ENCODE data around the gene BTBD3.

The BTBD3 gene

DNA sequence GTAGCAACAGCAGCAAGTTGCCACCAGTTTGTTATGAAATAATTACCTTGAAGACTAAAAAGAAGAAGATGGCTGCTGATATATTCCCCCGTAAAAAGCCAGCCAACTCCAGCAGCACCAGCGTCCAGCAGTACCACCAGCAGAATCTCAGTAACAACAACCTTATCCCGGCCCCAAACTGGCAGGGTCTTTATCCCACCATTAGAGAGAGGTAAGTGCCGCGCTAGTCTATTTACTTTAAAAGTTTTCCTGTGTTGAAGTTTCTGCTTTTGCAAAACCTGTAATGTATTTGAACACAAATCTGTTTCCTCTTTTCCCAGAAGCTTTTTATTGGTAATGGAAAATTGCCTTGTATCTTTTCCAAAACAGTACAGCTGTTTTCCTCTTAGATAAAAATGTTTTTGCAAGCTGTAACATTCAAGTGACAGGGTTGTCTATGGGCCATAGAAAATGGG lies 725 bp downstream of the BTBD3 start:
- DNase-seq: no peak

DNA sequence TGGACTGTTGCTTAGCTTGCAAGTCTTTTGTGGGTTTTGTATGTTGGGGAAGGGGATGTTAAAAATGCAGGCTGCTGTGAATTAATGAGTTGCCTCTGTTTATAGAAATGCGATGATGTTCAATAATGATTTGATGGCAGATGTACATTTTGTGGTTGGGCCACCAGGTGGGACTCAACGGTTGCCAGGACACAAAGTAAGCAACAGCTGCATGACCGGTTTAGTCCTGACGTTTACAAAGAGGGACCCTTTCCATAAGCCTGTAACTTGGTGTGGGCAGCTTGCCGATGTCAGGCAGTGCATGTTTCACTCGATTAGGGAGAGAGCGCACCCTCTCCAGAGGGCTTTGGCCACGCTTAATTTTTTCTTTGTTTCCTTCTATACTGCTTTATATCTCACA lies 1.3 kb downstream of the BTBD3 start:
- DNase-seq: no peak

DNA sequence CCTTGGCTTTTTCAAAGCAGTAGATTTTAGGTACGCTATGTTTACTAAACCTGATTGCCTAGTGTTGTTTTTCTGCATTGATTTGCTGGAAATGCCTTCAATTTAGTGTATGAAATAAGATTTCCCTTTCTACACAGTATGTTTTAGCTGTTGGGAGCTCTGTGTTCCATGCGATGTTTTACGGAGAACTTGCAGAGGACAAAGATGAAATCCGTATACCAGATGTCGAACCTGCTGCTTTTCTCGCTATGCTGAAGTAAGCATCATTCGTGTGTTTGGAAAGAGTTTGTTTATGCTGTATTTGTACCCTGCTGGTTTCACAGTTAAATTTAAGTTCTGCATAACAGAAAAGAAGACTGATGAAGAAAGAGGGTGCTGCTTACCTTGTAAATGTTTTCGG lies 1.9 kb downstream of the BTBD3 start:
- no peak for DNase-seq

DNA sequence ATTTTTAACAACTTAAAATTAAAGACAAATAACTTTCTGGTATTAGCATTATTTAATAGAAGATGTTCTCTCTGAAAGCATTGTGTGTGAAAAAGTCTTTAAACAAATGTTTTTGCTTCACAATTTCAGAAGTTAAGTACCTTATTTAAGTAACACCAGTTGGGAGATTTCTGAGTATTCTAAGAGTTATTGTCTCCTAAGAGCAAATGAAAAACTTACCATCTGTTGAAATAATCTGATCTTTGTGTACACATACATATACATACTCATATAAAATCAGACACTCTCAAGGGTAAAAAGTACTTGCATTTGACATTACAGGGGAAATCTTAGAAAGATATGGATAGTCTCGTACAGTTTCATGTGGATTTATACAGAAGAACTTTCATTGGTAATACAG lies 2.4 kb downstream of the BTBD3 start:
- no peak for DNase-seq

DNA sequence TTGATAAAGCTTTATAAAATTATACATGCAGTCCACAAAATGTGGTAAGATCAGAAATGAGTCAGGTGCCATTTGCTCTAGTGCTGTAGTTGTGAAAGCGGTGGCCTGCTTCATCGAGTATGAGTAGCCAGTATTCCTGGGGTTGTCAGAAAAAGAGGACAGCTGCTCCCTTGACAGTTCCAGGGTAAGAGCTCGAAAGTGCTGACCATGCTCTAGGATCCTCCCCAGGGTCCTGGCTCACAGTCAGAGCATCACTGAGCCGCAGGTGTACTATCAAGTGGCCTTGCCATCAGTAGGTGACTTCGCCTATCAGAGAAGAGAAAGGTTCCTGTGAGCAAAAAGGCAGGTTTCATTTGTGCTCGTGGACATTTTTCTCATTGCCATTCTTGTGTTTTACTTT lies 3.6 kb downstream of the BTBD3 start:
- DNase-seq: no peak

DNA sequence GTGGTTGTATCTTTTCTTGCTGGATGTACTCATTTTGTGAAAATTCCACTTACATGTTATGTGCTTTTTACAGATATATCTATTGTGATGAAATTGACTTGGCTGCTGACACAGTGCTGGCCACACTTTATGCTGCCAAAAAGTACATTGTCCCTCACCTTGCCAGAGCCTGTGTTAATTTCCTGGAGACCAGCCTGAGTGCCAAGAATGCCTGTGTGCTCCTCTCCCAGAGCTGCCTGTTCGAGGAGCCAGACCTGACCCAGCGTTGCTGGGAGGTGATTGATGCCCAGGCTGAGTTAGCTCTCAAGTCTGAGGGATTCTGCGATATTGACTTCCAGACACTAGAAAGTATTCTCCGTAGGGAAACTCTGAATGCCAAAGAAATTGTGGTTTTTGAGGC lies 4.9 kb downstream of the BTBD3 start:
- no peak for DNase-seq

DNA sequence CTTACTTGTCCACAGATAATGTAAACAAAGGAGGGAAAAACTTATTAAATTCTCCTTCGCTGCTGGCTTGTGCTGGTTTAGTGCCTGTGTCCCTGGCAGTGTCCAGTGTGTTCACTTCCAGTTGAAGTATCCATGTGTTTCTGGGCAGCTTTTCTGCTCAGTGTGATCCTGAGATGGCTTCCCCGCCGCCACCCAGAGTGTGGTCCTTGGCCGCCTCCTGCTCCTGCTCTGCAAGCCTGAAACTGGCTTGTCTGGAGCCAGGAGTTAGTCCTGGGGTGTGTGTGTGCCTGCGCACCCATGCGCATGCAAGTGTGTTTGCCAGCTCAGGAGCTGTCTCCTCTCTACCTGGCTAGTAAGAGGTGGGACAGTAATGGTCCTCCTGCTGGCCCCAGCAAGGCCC lies 7.2 kb downstream of the BTBD3 start:
- no peak for DNase-seq

DNA sequence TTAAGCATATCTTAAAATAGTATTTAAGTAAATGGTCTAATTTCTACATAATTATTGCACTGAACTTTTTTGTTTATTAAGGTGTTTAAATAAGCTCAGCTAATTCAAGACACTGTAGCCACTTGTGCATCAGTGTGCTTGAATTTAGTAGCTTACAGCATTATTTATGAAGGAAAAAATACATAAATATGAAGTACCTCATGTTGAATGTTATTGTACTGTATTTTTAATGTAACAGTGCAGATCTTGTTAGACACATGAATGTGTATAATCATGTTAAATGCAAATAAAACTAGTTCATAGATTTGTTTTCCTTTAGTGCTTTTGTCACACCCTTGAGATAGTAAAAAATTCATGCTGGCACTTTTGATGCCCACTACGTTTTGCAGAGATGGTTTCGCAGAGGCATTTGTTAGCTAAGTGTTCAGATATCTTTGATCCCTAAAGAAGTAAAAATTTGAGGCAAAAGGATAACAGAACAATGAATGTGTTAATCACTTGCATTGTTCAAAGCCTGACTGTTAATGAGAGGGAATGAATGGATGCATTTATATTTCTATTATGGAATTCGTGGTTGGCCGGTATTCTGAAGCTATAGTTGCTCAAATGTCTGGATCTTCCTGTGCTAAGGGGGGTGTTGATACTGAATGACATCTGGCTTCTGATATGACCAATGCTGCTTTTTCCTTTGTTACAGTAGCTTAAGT lies 8.8 kb downstream of the BTBD3 start:
- DNase-seq: no peak

DNA sequence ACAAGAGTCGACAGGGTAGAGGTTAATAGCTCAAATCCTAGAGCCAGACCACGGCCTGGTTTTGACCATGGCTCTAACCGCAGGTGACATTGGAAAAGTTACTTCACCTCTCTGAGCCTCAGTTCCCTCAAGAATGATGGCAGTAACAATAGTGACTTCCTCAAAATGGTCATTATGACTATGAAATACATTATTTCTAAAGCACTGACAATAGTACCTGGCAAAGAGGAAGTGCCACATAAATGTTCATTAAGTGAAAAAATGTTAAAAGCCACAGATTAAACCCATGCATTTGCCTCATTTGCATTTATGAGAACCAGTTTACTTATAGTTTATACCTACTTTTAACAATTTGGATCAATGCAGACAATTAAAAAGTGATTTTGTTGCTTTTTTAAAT lies 12.3 kb downstream of the BTBD3 start:
- DNase-seq: no peak

DNA sequence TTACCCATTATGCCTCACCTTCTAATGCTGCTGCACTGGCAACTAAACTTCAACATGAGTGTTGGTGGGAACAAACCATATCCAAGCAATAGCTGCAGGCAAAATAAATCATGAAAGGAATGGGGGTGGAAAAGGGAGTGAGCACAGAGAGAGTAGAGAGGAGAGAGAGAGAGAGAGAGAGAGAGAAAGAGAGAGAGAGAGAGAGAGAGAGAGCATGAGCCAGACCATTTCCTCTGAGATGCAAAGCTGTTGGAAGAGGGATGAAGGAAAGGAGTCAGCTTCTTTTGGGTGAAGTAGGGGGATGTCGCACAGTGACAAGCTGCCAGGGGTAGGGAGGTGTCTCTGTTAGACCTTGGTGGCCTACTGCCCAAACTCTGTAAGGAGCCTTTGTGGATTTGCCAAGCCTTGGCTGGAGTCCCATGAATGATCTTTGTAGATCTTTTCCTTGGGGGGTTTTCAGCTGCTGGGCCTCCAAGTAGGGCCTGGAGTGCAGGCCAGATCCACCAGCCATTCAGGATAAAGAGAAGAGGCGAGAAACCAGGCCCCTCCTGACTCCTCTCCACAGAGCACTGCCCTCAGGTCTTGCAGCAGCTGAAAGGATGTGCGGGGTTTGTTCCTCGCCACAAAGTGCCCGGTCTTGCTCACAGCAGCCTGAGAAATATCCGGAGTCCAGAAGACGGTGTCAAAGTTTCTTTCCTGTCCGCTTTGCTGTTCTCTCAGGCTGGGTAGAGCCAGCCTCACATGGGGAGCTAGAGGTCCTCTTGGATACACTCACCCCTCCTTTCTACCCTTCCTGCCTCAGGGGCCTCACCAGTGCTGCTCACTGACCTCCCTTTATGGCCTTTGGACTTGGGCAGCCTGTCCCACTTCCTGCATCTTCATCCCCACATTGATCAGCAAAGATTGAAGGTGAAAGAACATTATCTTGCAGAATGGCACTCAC lies 17.8 kb downstream of the BTBD3 start:
- DNase-seq: no peak

DNA sequence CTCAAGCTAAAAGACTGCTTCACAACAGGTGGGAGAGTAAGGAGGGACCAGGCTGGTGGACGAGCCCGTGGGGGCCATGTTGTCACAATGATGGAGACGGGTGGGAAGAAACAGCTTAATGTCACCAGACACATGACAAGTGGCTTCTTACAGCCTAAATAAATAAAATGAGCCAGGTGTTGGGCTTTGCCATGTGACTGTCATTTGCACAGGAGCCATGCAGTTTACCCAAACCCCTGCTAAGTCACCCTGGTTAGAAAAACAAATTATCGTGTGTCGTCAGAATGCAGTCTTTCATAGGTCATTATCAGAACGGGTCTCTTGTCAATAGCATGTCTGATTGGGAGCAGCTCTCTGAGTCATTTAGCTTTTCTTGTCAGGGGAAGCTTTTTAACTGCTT lies 18.5 kb downstream of the BTBD3 start:
- DNase-seq: no peak

DNA sequence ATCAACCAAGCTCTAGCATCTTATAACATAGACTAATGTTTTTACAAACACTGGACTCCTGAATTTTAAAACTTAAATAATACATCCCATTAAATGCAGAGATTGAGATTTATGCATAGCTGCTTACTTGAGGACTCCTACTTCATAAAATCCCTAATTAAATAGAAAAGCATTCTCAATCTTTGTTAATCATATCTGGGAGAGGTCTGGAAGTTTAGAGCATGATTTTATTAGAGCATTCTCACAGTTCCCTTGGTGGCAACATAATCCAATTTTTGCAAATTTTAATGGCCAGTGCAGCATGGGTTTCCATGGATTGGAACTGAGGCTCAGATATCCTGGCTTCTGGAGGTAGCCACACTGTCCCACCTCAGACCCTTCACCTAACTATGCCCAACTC lies 19.5 kb downstream of the BTBD3 start:
- DNase-seq: no peak

DNA sequence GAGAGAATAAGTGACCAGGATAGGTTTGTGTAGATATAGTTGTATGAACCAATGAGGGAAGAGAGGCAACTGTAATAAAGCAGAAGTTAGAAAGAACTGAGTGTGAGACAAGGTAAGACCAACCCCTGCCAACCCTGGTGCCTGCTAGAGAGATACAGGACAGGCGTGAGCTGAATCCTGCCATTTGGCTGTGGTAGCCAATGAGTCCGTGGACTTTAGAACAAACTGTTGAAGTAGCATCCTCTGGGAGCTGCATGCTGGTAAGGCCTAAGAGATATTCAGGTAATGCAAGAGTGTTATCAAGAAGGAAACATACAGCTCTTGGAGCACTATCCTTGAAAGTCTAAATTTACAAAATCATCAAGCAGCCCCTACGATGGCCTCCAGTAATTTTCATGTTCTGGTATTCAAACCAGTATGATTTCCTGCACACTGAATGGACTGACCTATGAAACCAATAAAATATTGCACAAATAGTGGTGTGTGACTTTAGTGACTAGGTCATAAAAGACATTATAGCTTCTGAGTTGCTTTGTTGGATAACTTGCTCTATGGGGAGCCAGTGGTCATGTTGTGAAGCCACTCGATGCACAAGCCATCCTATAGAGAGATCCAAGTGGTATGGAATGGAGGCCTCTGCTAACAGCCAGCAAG lies 24.0 kb downstream of the BTBD3 start:
- no peak for DNase-seq

DNA sequence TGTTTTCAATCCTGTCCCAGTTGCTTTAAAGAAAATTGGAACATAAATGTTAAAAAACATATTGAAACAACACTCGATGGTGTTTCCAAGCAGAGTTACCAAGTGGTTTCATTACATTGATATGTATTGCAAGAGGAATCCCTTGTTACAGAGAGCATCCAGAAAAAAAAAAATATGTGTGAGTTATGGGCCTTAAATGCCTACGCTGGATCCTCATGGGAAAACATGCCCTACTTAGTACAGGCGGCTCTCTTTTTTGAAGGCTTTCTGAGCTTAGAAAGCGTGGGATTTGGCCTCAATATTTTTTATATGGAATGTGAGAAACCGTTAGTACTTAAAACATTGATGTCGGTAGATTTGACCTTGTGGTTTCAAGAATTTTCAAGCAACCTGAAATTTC lies 26.1 kb downstream of the BTBD3 start:
- no peak for DNase-seq

DNA sequence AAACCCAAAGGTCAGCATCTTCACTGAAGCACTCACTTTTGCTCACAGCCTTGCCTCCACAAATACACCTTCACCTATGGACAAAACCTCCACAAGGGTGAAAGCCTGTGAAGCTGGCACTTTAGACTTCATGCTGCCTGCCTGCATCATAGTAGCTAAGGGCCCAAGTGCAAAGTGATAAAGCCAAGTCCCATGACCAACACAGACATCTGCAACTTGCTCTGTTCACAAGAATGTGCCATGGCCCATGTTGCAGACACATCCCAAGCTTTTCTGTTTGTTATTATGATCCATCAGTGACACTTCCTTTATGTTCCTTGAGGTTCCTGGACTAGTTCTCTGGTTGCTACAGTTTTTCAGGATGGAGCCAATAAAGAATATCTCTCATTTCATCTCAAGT lies 31.1 kb downstream of the BTBD3 start:
- no peak for DNase-seq

DNA sequence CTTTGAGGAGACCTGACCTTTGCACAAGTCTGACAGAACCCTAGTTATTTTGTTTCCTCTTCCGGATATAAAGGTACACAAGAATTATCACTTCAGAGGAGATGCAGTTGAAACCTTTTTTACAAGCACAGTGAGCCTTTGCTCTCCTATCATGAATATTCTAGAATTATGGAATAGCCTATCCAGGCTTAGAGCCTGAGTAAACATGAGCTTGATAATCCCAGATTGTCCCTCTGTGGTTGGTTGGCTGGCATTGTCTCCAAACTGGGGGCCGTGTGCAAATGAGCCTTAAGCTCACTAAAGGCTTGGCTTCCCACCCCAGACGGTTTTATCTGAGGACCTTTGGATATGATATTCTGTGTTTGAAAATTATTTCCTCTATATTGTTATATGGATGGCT lies 32.0 kb downstream of the BTBD3 start:
- DNase-seq: no peak

DNA sequence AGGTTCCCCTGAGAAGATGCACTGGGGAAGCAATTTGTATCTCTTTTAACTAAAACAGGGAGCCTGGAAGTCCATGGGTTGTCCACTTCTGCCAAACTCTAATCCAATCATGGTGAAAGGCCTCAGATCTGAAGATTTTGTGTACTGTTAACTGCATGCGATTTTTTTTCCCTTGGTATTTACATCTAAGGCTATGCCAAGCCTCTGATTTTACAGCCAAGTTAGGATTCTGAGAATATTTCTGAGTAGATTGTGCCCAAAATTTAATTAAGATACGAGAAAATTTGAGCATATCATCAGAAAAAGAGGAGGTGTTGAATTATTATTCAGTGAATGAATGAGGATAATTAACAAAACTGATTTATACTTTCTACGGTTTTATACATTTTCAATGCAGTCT lies 34.0 kb downstream of the BTBD3 start:
- DNase-seq: no peak

DNA sequence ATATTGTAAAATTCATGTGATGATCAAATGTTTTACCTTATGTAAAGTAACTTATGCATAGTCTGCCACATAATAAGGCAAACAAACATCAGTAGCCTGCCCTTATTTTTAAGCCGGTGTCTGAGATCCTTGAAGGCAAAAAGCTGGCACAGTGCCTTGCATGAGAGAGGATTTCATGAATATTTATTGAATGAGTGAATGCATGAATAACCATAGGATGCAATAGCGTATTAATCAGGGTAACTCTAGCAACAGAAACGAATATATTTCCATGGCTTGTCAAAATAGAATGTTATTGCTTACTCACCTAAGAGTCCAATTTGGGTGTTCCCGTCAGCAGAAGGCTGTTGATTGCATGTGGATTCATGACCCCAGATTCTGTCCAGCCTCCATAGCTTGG lies 34.9 kb downstream of the BTBD3 start:
- no peak for DNase-seq

DNA sequence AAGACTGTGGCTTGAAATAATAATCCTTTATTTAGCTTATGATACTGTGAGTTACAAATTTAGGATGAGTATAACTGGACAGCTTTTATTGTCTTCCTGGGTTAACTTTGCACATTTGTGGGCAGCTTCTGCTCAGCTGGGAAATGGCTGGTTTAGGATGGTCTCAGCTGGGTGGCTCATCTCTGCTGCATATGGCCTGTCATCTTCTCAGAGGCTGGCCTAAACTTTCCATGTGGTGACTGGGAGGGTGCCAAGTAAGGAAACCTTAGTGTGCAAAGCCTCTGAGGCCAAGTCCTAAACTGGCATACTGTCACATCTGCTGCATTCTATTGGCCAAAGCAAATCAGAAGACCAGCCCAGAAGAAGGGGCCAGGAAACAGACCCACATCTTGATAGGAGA lies 40.2 kb downstream of the BTBD3 start:
- no peak for DNase-seq

DNA sequence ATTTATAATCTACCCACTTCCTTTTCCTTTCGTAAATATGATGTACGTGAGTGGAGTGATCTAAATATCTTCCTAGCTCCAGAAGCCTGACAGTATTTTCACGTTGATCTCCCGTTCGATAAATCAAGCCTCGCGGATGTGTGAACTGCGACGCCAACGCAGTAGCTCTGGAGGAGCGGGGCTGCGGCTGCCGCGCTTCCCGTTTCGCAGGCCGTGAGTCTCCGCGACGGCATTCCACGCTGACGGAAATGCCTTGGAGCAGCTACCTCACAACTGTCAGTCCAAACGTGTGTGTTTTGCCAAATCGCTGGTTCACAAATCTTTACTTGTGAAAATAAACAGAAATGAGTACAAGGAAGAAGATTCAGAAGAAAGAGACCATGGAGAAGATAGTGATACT lies 41.2 kb downstream of the BTBD3 start:
- no peak for DNase-seq

DNA sequence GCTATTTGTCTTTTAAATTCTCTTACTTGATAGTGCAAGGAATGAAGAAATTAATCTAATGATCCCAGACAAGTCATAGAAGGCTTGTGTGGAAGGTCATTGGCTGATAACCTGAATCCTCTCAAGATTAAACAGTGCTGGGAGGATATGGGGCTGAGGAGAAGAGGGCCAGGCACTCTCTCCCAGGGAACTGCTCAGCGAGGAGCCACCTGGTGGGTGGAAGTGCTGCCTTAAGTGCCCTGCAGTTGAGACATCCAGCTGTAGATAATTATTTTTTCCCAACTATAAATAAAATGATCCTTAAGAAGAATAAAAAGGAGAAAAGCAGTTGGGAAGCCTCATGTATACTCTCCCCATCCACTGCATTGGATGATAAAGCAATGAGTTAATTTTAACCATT lies 47.9 kb downstream of the BTBD3 start:
- DNase-seq: no peak

DNA sequence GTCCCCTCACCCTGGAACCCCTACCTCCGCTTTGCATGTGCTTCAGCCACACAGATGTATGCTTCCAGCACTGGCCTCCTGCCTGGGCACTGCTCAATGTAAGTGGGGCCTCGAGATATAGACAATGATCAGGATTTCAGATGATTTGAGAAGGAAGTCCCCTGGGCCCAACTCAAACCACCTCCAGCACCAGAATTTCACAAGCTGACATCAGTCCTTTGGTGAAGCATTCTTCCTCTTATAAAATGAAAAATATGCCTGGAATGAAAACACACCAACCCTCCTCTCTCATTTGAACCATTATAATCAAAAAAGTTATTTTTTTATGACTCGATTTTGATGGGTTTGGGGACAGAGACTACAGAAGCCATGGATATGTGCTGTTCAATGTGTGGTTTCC lies 48.5 kb downstream of the BTBD3 start:
- DNase-seq: no peak

DNA sequence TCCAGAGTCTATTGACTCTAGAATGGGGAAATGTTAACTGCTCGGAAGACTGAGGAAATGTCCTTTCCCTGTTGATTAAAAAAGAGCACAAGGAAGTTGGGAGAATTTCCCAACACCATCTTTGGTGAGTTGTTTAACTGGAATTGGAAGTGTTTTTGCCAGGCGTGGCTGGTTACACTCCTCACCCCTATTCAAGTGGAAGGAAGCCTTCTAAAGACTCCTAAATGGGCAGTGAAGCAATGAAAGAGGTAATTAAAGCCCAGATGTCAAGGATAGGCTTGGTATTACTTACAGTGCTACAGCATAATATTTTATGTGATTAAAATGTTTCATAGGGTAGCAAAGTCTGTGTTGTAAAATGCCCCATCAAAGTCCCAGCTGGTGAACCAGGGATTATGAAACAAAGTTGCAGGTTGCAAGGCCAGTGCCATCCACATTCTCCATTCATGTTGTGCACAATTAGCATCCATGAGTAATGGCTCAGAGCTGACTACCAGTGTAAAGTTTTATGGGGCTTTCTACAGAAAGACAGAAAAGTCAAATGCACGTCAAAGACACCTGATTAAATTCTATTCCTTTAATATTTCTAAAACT lies 52.6 kb downstream of the BTBD3 start:
- DNase-seq: no peak

DNA sequence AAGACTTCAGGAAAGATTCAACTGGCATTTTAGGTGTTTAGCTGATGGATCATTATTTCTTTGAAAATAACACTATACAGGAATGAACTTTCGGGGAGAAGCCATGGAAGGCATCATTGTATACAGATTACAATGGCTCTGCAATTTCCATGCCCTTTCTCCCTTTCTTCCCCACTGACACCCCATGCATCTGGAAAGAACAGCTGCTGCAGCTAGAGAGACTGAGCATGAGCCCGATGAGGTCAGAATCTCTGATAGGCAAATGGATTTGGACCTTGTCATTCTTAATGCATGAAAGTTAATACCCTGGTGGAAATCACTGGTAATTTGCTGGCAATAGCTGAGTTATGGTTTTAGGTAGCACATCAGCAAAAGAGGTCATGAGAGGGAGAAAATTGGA lies 54.8 kb downstream of the BTBD3 start:
- no peak for DNase-seq
